ENCODE data around the gene GDF9. TPM values are rescaled to one million over a fixed set of nuclear protein-coding genes. Genes with fewer than 3 reads are reported as not detected.

The GDF9 gene
- total RNA-seq, 1 experiment from 2014 or later = 0.24 TPM

- no peak overlapping the region for H2BK20ac ChIP-seq (ENCODE audit: low read depth, low read length, poor library complexity, severe bottlenecking)
- H3K23ac ChIP-seq (ENCODE audit: insufficient read length, low read depth, low read length) = no peak overlapping the region
- no peak overlapping the region for H2BK5ac ChIP-seq (ENCODE audit: insufficient read length, low read length)
- H3K79me2 ChIP-seq (ENCODE audit: insufficient read depth, low read length) = no peaks in the 10 kb centered on the region
- H2AK5ac ChIP-seq (ENCODE audit: insufficient read length, low read length) = no peak overlapping the region
- no peak overlapping the region for H2BK15ac ChIP-seq (ENCODE audit: low read depth, low read length)
- no peaks in the 10 kb centered on the region for H4K20me1 ChIP-seq (ENCODE audit: control insufficient read depth, insufficient read depth, insufficient read length)
- H3K4me2 ChIP-seq (ENCODE audit: insufficient read depth, insufficient read length, low read length) = no peak overlapping the region
- no peak overlapping the region for H3K18ac ChIP-seq (ENCODE audit: insufficient read length, low read depth, low read length)
- Mint-ChIP-seq H3K4me3 (no peak overlapping the region), H3K36me3 (ENCODE audit: insufficient read depth in 1 of 3, low read depth in 3 of 3) (no peaks in the 10 kb centered on the region), H3K27ac (no peak overlapping the region; a peak in 1 of 7 replicates), H3K4me1 (peaks cover 2 to 10% of the 10 kb centered on the region in 2 experiments; a peak in 3 of 4 replicates), H3K27me3 (ENCODE audit: low read depth) (peaks cover 31% of the 10 kb centered on the region), H3K9me3 (no peaks in the 10 kb centered on the region)
- no peaks in the 10 kb centered on the region for H3K9me3 ChIP-seq (ENCODE audit: control insufficient read depth, low read depth, low read length)
- no peaks in the 10 kb centered on the region for H3K4me1 ChIP-seq (ENCODE audit: insufficient read depth, low read length)
- no peak overlapping the region for H3K14ac ChIP-seq (ENCODE audit: insufficient read depth, low read length)
- TF ChIP-seq, protein P1, sequence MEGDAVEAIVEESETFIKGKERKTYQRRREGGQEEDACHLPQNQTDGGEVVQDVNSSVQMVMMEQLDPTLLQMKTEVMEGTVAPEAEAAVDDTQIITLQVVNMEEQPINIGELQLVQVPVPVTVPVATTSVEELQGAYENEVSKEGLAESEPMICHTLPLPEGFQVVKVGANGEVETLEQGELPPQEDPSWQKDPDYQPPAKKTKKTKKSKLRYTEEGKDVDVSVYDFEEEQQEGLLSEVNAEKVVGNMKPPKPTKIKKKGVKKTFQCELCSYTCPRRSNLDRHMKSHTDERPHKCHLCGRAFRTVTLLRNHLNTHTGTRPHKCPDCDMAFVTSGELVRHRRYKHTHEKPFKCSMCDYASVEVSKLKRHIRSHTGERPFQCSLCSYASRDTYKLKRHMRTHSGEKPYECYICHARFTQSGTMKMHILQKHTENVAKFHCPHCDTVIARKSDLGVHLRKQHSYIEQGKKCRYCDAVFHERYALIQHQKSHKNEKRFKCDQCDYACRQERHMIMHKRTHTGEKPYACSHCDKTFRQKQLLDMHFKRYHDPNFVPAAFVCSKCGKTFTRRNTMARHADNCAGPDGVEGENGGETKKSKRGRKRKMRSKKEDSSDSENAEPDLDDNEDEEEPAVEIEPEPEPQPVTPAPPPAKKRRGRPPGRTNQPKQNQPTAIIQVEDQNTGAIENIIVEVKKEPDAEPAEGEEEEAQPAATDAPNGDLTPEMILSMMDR (conservative IDR thresholded peaks at IDR 0.05) = no peak
- no peak overlapping the region for H4K91ac ChIP-seq (ENCODE audit: insufficient read length, low read depth, low read length)
- H2BK120ac ChIP-seq (ENCODE audit: low read depth, low read length, poor library complexity, severe bottlenecking) = no peak overlapping the region
- H3T11ph ChIP-seq (ENCODE audit: low read length) = no peak overlapping the region
- H4K5ac ChIP-seq (ENCODE audit: insufficient read length, low read depth, low read length) = no peak overlapping the region
- H4K8ac ChIP-seq (replicated peaks; ENCODE audit: insufficient read length, low read depth, low read length) = no peak overlapping the region
- no peak overlapping the region for H3K56ac ChIP-seq (ENCODE audit: insufficient read length, low read depth, low read length)
- no peaks in the 10 kb centered on the region for H3K79me1 ChIP-seq (ENCODE audit: insufficient read depth, low read depth, low read length, poor library complexity, severe bottlenecking)
- no peak overlapping the region for H3K4ac ChIP-seq (ENCODE audit: low read depth, low read length)
- H3K27me3 ChIP-seq (ENCODE audit: insufficient read depth, low read length) = peaks cover 7% of the 10 kb centered on the region; the same call in 1 of the 2 replicates
- no peak for DNase-seq
- peaks cover 10% of the 10 kb centered on the region for H3K23me2 ChIP-seq (ENCODE audit: insufficient read length, low read depth, low read length, poor library complexity, severe bottlenecking)
- WGBS (ENCODE audit: extremely low coverage, insufficient read length, low lambda C conversion rate) = no CpG with 5 or more reads among the region's 3 CpGs
- no peak overlapping the region for H3K27ac ChIP-seq (ENCODE audit: insufficient read length, low read depth, low read length)
- H2AFZ ChIP-seq (ENCODE audit: low read length) = no peak overlapping the region
- no peak overlapping the region for H3K9ac ChIP-seq (ENCODE audit: extremely low read depth, insufficient read length, low read length)
- no peak overlapping the region for H2BK12ac ChIP-seq (ENCODE audit: insufficient read length, low read depth, low read length)
These were observed 32.2 kb downstream of the GDF9 start for GRCh38 chr5:132834057-132834456.
